Astrocyte (in vitro differentiated cells and primary cell): Measurements from ENCODE around the gene KRT31. TPM values are rescaled to one million over a fixed set of nuclear protein-coding genes. Genes with fewer than 3 reads are reported as not detected.

Experiments
- DNase-seq: peaks from one replicate; pipeline ENCODE4 v3.0.0-alpha.2; 2010; ENCODE audit warnings: low read depth
- FAIRE-seq: peaks from 2 replicates; lab custom pipeline; 2011; peaks lifted over from hg19 to GRCh38; lab: Jason Lieb, UNC
- H2AFZ ChIP-seq: 2 replicates; pipeline ENCODE4 v1.6.0; 2012; ENCODE audit warnings: low read depth, low read length, inconsistent platforms
- H3K27ac ChIP-seq: 2 replicates; pipeline ENCODE4 v1.5.1; 2011; ENCODE audit warnings: low read depth, low read length, inconsistent platforms
- H3K27me3 ChIP-seq: 2 replicates; pipeline ENCODE4 v1.6.0; 2011; ENCODE audit warnings: low read length, inconsistent platforms; ENCODE audit not compliant: insufficient read depth
- H3K36me3 ChIP-seq: 2 replicates; pipeline ENCODE4 v1.5.1; 2011; ENCODE audit warnings: low read length, inconsistent platforms; ENCODE audit not compliant: insufficient read depth
- H3K4me1 ChIP-seq: 2 replicates; pipeline ENCODE4 v1.5.1; 2011; ENCODE audit warnings: low read length, inconsistent platforms; ENCODE audit not compliant: insufficient read depth
- H3K4me2 ChIP-seq: 2 replicates; pipeline ENCODE4 v1.6.0; 2012; ENCODE audit warnings: low read length, inconsistent platforms
- H3K4me3 ChIP-seq: 2 replicates; pipeline ENCODE4 v1.5.1; 2011; ENCODE audit warnings: low read depth, mild to moderate bottlenecking, low read length, inconsistent platforms; ENCODE audit not compliant: insufficient read depth
- H3K79me2 ChIP-seq: 2 replicates; pipeline ENCODE4 v1.6.0; 2012; ENCODE audit warnings: mild to moderate bottlenecking, low read length, inconsistent platforms; ENCODE audit not compliant: insufficient read depth
- H3K9ac ChIP-seq: 2 replicates; pipeline ENCODE4 v1.6.0; 2012; ENCODE audit warnings: mild to moderate bottlenecking, low read length, inconsistent platforms
- H3K9me3 ChIP-seq: 2 replicates; pipeline ENCODE4 v1.5.1; 2012; ENCODE audit warnings: low read depth, mild to moderate bottlenecking, low read length, inconsistent platforms; ENCODE audit not compliant: insufficient read depth
- H4K20me1 ChIP-seq: 2 replicates; pipeline ENCODE4 v1.6.0; 2012; ENCODE audit warnings: low read length, inconsistent platforms; ENCODE audit not compliant: insufficient read depth
- H3K27ac Mint-ChIP-seq: one replicate; pipeline ENCODE4 v1.8.0; 2021; ENCODE audit warnings: mild to moderate bottlenecking, mixed read lengths; ENCODE audit not compliant: unreplicated experiment
- H3K27me3 Mint-ChIP-seq: one replicate; pipeline ENCODE4 v1.8.0; 2021; ENCODE audit warnings: low read depth, mixed read lengths; ENCODE audit not compliant: unreplicated experiment
- H3K36me3 Mint-ChIP-seq: one replicate; pipeline ENCODE4 v1.8.0; 2021; ENCODE audit warnings: low read depth, mixed read lengths; ENCODE audit not compliant: unreplicated experiment
- H3K4me1 Mint-ChIP-seq: one replicate; pipeline ENCODE4 v1.8.0; 2021; ENCODE audit warnings: low read depth, mixed read lengths; ENCODE audit not compliant: unreplicated experiment
- H3K4me3 Mint-ChIP-seq: one replicate; pipeline ENCODE4 v1.8.0; 2021; ENCODE audit warnings: mild to moderate bottlenecking, moderate library complexity, mixed read lengths; ENCODE audit not compliant: unreplicated experiment
- H3K9me3 Mint-ChIP-seq: one replicate; pipeline ENCODE4 v1.8.0; 2021; ENCODE audit warnings: mild to moderate bottlenecking, mixed read lengths; ENCODE audit not compliant: unreplicated experiment
- EZH2 ChIP-seq: IDR thresholded peaks from 2 replicates; pipeline ENCODE4 v1.6.1; 2012; ENCODE audit warnings: mild to moderate bottlenecking, low read length, inconsistent platforms; ENCODE audit not compliant: insufficient read depth
- total RNA-seq: library from RNA; stranded (reverse); gene quantifications from 2 replicates; pipeline ENCODE4 v1.2.1, GENCODE V29; 2021
- TF ChIP-seq, protein P1 (sequence below): IDR thresholded peaks from 2 replicates; pipeline ENCODE4 v1.5.1; 2011; ENCODE audit warnings: low read depth, mild to moderate bottlenecking, inconsistent platforms, low read length, moderate library complexity; ENCODE audit not compliant: insufficient read depth

KRT31 gene
- total RNA-seq, 1 donor from 2014 or later: not detected

DNA sequence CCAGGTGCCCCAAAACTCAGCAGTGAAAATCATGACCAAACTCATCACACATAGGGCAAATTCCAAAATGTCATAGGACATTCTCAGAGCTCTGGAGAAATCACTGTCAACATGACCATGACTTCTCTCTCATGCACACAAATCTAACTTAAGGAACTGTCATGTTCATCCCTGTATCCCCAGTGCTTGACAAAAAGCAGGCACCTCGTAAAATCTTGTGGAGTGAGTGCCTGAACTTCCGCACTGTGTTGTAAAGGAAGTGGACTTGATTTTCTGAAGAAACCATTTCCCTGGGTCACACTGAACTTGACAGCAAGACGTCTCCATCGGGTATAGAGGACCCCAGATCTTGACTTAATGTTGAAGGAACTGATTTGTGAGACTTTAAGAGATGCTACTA is 24.2 kb upstream of the KRT31 start:
- no peak for TF ChIP-seq EZH2
- TF ChIP-seq, protein P1, sequence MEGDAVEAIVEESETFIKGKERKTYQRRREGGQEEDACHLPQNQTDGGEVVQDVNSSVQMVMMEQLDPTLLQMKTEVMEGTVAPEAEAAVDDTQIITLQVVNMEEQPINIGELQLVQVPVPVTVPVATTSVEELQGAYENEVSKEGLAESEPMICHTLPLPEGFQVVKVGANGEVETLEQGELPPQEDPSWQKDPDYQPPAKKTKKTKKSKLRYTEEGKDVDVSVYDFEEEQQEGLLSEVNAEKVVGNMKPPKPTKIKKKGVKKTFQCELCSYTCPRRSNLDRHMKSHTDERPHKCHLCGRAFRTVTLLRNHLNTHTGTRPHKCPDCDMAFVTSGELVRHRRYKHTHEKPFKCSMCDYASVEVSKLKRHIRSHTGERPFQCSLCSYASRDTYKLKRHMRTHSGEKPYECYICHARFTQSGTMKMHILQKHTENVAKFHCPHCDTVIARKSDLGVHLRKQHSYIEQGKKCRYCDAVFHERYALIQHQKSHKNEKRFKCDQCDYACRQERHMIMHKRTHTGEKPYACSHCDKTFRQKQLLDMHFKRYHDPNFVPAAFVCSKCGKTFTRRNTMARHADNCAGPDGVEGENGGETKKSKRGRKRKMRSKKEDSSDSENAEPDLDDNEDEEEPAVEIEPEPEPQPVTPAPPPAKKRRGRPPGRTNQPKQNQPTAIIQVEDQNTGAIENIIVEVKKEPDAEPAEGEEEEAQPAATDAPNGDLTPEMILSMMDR: no peak
- no peak overlapping the region for H3K27ac Mint-ChIP-seq
- Histone ChIP-seq H3K36me3 (no peaks in the 10 kb centered on the region), H3K9ac (no peak overlapping the region), H3K4me2 (no peak overlapping the region), H3K9me3 (no peaks in the 10 kb centered on the region), H3K79me2 (no peaks in the 10 kb centered on the region), H2AFZ (no peak overlapping the region), H3K27me3 (no peaks in the 10 kb centered on the region), H4K20me1 (no peaks in the 10 kb centered on the region), H3K4me3 (no peak overlapping the region), H3K4me1 (peaks cover 22% of the 10 kb centered on the region), H3K27ac (no peak overlapping the region)
- FAIRE-seq: peak; percentile 17
- no peaks in the 10 kb centered on the region for H3K9me3 Mint-ChIP-seq
- no peak overlapping the region for H3K4me3 Mint-ChIP-seq
- peaks cover 7% of the 10 kb centered on the region for H3K27me3 Mint-ChIP-seq
- H3K36me3 Mint-ChIP-seq: peaks cover 3% of the 10 kb centered on the region
- H3K4me1 Mint-ChIP-seq: peaks cover 17% of the 10 kb centered on the region
- DNase-seq: no peak

DNA sequence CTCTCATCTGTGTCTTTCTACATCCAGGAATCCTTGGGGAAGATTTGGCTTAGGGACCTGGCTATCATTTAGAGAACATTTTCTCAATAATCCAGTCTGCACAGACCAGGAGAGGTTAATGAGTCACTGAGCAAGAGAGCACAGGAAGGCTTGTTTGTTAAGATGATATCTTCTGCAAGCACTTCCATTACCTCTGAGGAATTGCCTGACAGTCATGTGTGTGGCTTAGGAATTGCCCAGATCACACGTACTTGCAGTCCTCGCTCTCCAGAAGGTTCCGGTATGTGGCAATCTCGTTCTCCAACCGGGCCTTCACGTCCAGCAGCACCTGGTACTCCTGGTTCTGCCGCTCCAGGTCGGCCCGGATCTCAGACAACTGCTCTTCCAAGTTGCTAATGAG is 23.7 kb upstream of the KRT31 start:
- no peak overlapping the region for H3K27ac ChIP-seq
- TF ChIP-seq, protein P1: no peak
- no peak for TF ChIP-seq EZH2
- H3K4me1 Mint-ChIP-seq: peaks cover 22% of the 10 kb centered on the region
- peaks cover 3% of the 10 kb centered on the region for H3K36me3 Mint-ChIP-seq
- H3K9ac ChIP-seq: no peak overlapping the region
- H3K4me1 ChIP-seq: peaks cover 26% of the 10 kb centered on the region
- H3K36me3 ChIP-seq: no peaks in the 10 kb centered on the region
- no peak overlapping the region for H3K27ac Mint-ChIP-seq
- no peaks in the 10 kb centered on the region for H3K79me2 ChIP-seq
- no peak overlapping the region for H3K4me3 ChIP-seq
- H2AFZ ChIP-seq: no peak overlapping the region
- DNase-seq (peak; percentile 74), FAIRE-seq (peak; percentile 54)
- H3K27me3 ChIP-seq: no peaks in the 10 kb centered on the region
- no peaks in the 10 kb centered on the region for H4K20me1 ChIP-seq
- H3K27me3 Mint-ChIP-seq: peaks cover 7% of the 10 kb centered on the region
- H3K4me2 ChIP-seq: peak overlapping the region; percentile 3
- H3K4me3 Mint-ChIP-seq: no peak overlapping the region
- no peaks in the 10 kb centered on the region for H3K9me3 ChIP-seq
- H3K9me3 Mint-ChIP-seq: no peaks in the 10 kb centered on the region

DNA sequence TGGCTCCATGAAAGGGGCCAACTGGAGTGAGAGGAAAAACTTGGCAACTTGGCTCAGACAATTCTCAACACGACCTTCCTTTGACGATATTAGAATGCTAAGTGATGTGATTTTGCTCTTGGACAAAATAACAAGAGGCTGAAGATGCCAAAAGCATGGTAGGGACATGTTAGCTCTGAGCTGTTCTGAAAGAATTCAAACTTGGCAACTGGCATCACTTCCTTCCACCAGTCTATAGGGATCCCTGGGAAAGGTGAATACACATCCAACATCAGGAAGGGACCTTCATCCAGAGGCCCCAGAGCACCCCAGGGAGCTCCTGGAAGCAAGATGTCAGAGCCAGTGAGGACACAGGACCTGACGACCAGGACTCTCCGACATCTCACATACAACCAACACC is 22.7 kb upstream of the KRT31 start:
- Histone ChIP-seq H2AFZ (no peak overlapping the region), H4K20me1 (no peaks in the 10 kb centered on the region), H3K4me2 (no peak overlapping the region), H3K36me3 (no peaks in the 10 kb centered on the region), H3K27ac (no peak overlapping the region), H3K79me2 (no peaks in the 10 kb centered on the region), H3K4me1 (peaks cover 31% of the 10 kb centered on the region), H3K9ac (no peak overlapping the region), H3K27me3 (no peaks in the 10 kb centered on the region), H3K4me3 (no peak overlapping the region), H3K9me3 (no peaks in the 10 kb centered on the region)
- Mint-ChIP-seq H3K9me3 (no peaks in the 10 kb centered on the region), H3K36me3 (peaks cover 3% of the 10 kb centered on the region), H3K27ac (no peak overlapping the region), H3K4me1 (peaks cover 32% of the 10 kb centered on the region), H3K4me3 (no peak overlapping the region), H3K27me3 (peaks cover 7% of the 10 kb centered on the region)
- TF ChIP-seq EZH2: no peak
- TF ChIP-seq, protein P1: no peak
- FAIRE-seq: peak; percentile 62
- DNase-seq: peak; percentile 31
